NCI-H345 treated with DMSO at 0.1 percent for 48 hours (cell line): Measurements from ENCODE around the gene OGDH.
"Not testable (repeated sequence)": the region's sequence is repeated elsewhere in the genome, so short reads cannot be mapped to it uniquely, and the experiment has no call there.

Source experiments
- DNase-seq: peaks from one replicate; lab custom pipeline; 2025; ENCODE audit not compliant: unreplicated experiment; lab: John Stamatoyannopoulos, UW

The OGDH gene

DNA sequence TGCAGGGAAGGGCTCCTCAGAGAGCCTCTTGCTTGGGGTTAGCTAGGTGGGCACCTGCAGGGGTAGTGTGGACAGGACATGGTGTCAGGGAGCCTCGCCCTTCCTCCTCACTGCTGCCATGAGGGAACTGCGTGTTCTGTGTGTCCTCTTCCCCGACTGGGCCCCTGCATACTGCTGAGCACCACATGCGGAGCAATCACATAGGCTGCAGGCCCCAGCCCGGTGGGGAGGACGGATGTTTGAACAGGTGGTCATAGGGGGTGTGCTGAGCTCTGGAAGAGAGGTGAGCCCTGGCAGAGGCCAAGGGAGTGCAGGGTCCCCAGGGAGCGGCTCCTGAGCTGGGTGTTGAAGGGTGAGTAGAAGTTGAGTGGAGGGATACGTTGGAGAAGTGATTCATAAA is 93.9 kb downstream of the OGDH start:
- DNase-seq: no peak

GRCh38 chr7:44703391-44703790 is 97.0 kb downstream of the OGDH start:
- DNase-seq: not testable (repeated sequence)

DNA sequence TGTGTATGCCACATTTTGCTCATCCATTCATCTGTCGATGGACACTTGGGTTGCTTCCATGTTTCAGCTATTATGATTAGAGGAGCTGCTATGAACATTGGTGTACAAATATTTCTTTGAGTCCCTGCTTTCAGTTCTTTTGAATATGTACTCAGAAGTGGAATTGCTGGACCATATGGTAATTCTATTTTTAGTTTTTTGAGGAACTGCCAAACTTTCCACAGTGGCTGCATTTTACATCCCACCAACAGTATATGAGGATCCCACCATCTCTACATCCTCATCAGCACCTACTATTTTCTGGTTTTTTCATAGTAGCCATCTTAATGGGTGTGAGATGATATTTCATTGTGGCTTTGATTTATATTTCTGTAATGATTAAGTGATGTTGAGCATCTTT is 97.5 kb downstream of the OGDH start:
- no peak for DNase-seq

DNA sequence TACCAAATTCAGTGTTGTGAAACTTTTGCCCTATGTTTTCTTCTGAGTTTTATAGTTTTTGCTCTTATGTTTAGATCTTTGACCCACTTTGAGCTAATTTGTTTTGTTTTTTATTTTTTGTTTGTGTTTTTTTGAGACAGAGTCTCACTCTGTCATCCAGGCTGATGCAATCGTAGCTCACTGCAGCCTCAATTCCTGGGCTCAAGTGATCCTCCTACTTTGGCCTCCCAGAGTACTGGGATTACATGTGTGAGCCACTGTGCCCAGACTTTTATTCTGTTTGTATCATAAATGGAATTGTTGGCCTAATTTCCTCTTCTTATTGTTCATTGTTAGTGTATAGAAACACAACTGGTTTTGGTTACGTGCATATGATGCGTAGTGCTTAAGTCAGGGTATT is 99.0 kb downstream of the OGDH start:
- no peak for DNase-seq

- DNase-seq: no peak
Measured at GRCh38 chr7:44706788-44707557, 100.5 kb downstream of the OGDH start.

DNA sequence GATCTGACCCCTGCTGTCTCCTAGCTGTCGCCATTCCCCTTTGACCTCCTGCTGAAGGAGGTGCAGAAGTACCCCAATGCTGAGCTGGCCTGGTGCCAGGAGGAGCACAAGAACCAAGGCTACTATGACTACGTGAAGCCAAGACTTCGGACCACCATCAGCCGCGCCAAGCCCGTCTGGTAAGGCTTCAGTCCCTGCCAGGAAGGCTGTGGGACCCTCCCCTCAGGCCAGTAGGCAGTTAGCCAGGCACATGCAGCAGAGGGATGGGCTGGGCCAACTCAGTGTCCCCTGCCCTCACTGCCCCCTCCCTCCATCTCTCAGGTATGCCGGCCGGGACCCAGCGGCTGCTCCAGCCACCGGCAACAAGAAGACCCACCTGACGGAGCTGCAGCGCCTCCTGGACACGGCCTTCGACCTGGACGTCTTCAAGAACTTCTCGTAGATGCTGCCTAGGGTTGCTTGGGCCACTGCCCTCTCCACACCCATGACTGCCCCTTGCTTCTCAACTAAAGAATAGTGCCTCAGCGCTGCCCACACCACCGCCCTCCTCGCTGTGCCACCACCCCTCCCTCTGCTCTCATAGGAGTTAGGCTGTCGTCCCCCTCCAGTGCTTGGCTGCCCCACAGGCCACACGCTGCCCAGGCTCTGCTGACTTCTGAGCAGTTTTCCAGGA is 101.3 kb downstream of the OGDH start:
- no peak for DNase-seq

DNA sequence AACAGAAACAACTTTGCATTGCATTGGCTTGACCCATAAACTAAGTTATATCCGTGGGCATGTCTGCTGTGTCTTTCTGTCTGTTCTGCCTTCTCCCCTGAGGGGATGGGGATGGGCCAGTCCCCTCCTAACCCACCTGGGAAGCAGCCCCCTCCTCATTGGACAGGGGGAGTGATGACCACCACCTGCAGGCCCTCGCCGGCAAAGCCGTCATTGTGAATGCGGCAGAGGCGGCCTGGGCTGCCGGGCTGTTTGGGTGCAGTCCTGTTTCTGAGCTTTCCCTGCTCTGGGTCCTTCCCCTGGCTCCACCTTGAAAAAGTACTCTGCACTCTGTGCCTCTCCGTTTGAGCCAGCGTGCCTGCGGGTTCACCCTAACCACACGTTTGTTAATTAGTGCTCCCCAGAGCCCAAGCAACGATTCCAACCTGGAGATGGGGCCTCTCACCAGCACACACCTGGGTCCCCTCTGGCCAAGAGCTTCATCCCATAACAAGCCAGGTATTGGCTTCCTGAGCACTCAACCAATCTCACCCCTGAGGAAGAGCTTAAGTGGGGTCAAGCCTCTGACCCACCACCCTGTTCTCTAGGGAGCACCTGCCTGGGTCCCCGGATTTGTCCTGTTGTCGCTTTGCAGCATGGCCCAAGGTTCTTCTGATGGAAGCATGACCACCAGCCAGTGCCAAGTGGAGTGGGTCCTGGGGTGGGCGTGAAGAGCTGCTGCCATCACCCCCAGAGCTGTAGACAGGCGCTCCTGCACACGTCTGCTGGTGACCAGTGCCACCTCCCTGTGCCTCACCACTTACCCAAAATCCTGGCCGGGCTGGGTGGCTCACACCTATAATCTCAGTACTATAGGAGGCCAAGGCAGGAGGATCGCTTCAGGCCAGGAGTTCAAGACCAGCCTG is 102.8 kb downstream of the OGDH start:
- DNase-seq: no peak

GRCh38 chr7:44709945-44710596 is 103.6 kb downstream of the OGDH start:
- DNase-seq: no peak

DNA sequence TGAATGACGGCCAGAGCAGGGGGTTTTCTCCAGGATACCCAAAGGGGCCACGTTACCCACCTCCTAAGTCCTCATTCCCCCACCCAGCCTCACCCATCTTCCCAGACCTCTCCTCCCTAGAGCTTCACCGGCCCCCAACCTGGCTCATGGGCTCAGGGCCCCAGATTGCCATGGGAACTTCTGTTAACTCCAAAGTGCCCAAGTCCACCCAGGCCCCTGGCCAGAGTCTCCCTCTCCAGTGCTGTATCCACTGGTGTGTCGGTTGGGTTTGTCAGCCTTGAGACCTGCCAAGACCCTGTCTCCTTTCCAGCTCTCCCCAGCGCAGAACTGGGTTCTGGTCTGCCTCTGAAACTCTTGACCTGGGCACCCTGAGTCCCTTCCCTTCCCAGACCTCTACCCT is 105.1 kb downstream of the OGDH start:
- no peak for DNase-seq

- DNase-seq: no peak
Measured at GRCh38 chr7:44712012-44712411, 105.6 kb downstream of the OGDH start.

DNA sequence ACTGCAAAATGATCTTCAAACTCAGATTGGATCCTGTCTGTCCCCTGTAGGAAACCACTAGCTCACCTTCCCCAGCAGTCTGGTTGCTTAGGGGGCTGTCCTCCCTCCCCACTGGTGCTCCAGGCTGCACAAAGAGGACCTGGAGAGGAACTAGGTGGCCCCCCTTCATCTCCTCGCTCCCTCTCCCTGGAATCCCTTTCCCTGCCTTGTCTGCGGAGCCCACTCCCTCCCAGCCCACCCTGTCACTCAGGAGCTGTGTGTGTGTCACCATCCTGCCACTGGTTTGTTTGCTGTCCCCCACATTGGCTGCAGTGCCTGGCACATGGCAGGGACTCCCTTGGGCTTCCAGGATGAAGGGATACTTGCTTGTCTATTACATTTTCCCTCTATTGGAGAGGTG is 106.7 kb downstream of the OGDH start:
- no peak for DNase-seq

DNA sequence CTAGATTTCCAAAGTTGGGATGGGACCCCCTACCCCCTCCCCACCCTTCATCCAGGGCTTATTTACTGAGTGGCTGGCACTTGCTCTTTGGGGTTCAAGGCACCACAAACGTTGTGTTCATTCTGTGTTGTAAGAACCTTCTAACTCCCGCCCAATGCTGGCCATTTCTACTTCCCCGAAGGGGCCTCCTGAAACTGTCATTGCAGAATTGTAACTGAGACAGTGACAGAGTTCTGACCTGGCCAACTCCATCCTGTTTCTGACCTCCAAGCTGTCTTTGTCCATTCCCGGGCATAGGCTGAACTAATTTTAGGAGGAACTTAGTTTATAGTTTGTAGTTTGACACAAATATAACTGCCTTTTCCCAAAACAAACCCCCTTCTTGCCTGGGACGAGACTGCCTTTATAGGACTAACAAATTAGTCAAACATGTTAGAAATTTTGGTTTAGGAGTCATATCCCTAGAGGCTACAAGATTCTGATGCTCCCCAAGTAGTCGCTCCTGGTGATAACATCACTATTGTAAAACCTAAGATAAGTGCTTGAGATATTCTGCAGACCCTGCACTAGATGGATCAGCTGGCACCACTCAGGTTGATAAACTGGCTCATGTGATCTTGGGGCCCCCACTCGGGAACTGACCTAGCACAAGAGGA is 107.4 kb downstream of the OGDH start:
- DNase-seq: no peak

DNA sequence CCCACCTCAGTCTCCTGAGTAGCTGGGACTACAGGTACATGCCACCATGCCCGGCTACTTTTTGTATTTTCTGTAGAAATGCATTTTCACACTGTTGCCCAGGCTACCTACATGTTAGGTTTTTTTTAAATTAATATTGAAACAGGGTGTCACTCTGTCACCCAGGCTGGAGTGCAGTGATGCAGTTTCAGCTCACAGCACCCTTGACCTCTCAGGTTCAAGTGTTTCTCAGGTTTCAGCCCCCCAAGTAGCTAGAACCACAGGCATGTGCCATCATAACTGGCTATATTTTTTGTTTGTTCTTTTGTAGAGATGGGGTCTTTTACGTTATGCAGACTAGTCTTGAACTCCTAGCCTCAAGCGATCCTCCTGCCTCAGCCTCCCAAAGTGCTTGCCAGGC is 109.8 kb downstream of the OGDH start:
- no peak for DNase-seq

GRCh38 chr7:44720301-44720700 is 113.9 kb downstream of the OGDH start:
- no peak for DNase-seq

- DNase-seq: no peak
Measured at GRCh38 chr7:44724276-44724675, 117.8 kb downstream of the OGDH start.

DNA sequence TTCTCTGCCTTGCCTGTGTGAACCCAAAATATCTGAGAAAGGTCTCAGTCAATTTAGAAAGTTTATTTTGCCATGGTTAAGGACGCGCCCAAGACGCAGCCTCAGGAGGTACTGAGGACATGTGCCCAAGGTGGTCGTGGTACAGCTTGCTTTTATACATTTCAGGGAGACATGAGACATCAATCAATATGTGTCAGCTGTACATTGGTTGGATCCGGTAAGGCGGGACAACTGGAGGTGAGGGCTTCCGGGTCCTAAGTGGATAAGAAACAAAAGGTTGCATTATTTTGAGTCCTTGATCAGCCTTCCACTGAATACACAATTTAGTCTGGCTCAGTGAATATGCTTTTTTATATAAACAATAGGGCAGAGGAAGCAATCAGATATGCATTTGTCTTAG is 119.8 kb downstream of the OGDH start:
- DNase-seq: not testable (repeated sequence)

GRCh38 chr7:44727158-44727936 is 120.9 kb downstream of the OGDH start:
- no peak for DNase-seq

- DNase-seq: no peak
Measured at GRCh38 chr7:44727937-44728262, 121.5 kb downstream of the OGDH start.

DNA sequence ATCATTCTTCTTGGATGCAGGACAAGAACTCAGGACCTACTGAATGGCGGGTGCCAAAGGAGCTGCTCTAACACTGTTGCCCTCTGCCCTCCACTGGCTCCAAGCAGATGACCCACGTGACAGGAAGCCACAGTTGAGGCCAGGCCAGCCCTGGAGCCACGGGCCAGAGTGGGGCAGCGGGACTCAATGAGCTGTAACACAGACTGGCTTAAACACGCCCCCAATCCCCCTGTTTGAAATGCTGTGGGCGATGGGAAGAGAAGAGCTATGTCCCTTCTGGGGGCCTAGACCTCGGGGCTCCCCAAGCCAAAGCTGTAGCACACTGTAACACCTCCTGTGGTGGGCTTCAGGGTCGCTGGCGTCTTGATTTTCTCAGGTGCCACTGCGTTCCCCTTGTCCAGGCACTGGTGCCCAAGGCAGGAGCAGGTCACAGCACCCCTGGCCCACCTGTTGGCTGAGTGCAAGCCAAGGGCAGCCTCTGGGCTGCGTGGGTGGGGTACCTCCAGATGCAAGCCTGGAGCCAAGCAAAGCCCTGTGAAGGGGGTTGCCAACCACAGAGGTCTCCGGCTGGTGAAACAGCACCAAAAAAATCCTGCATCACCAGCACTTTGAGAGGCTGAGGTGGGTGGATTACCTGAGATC is 123.6 kb downstream of the OGDH start:
- no peak for DNase-seq

GRCh38 chr7:44732971-44733370 is 126.5 kb downstream of the OGDH start:
- DNase-seq: not testable (repeated sequence)
